ENCODE measurements around the gene ABCB10. TPM values are rescaled to one million over a fixed set of nuclear protein-coding genes. Genes with fewer than 3 reads are reported as not detected.
"Not testable (repeated sequence)": the region's sequence is repeated elsewhere in the genome, so short reads cannot be mapped to it uniquely, and the experiment has no call there.

Gene ABCB10
- total RNA-seq, 6 experiments from 2014 or later: 16.1 to 21.0 (median 18.4) TPM

GRCh38 chr1:229531326-229531725 is 27.2 kb downstream of the ABCB10 start:
- peaks cover 10% of the 10 kb centered on the region; the same call in 1 of the 2 replicates for H3K4me1 Mint-ChIP-seq (ENCODE audit: low read depth)
- H3K9me3 Mint-ChIP-seq: no peaks in the 10 kb centered on the region
- H3K27ac Mint-ChIP-seq: no peak overlapping the region
- DNase-seq: no peak
- no peaks in the 10 kb centered on the region for H3K27me3 Mint-ChIP-seq (ENCODE audit: insufficient read depth)
- peaks cover 33% of the 10 kb centered on the region for H3K36me3 Mint-ChIP-seq (ENCODE audit: low read depth)
- TF ChIP-seq CTCF (IDR thresholded peaks at IDR 0.05): no peak
- no peak overlapping the region for H3K4me3 Mint-ChIP-seq

GRCh38 chr1:229529639-229530038 is 28.9 kb downstream of the ABCB10 start:
- H3K36me3 Mint-ChIP-seq (ENCODE audit: low read depth): peaks cover 33% of the 10 kb centered on the region

GRCh38 chr1:229526695-229527094 is 31.8 kb downstream of the ABCB10 start:
- TF ChIP-seq CTCF (IDR thresholded peaks at IDR 0.05): no peak
- Mint-ChIP-seq H3K9me3 (no peaks in the 10 kb centered on the region), H3K36me3 (ENCODE audit: low read depth) (peaks cover 26% of the 10 kb centered on the region), H3K4me3 (no peak overlapping the region), H3K27me3 (ENCODE audit: insufficient read depth) (no peaks in the 10 kb centered on the region), H3K4me1 (ENCODE audit: low read depth) (peaks cover 15% of the 10 kb centered on the region; the same call in 1 of the 2 replicates), H3K27ac (no peak overlapping the region)
- DNase-seq: no peak

More at GRCh38 chr1:229529639-229530038, 28.9 kb downstream of the ABCB10 start:
- H3K4me1 Mint-ChIP-seq (ENCODE audit: low read depth): peaks cover 10% of the 10 kb centered on the region; the same call in 1 of the 2 replicates
- no peaks in the 10 kb centered on the region for H3K27me3 Mint-ChIP-seq (ENCODE audit: insufficient read depth)
- no peak for TF ChIP-seq CTCF (IDR thresholded peaks at IDR 0.05)
- H3K9me3 Mint-ChIP-seq: no peaks in the 10 kb centered on the region
- no peak overlapping the region for H3K27ac Mint-ChIP-seq
- no peak for DNase-seq
- H3K4me3 Mint-ChIP-seq: no peak overlapping the region

GRCh38 chr1:229523052-229523451 is 35.5 kb downstream of the ABCB10 start:
- Mint-ChIP-seq H3K27me3 (ENCODE audit: insufficient read depth) (no peaks in the 10 kb centered on the region), H3K4me3 (no peak overlapping the region), H3K4me1 (ENCODE audit: low read depth) (peaks cover 14% of the 10 kb centered on the region; the same call in 1 of the 2 replicates), H3K9me3 (no peaks in the 10 kb centered on the region), H3K27ac (no peak overlapping the region), H3K36me3 (ENCODE audit: low read depth) (peaks cover 18% of the 10 kb centered on the region)
- TF ChIP-seq CTCF (IDR thresholded peaks at IDR 0.05): no peak
- no peak for DNase-seq

GRCh38 chr1:229514578-229515275 is 43.8 kb downstream of the ABCB10 start:
- H3K9me3 Mint-ChIP-seq: no peaks in the 10 kb centered on the region

GRCh38 chr1:229511625-229512024 is 46.9 kb downstream of the ABCB10 start:
- H3K4me1 Mint-ChIP-seq (ENCODE audit: low read depth): peaks cover 25% of the 10 kb centered on the region

More at GRCh38 chr1:229514578-229515275, 43.8 kb downstream of the ABCB10 start:
- Mint-ChIP-seq H3K27ac (peak overlapping the region; percentile 14; the same call in 1 of the 2 replicates), H3K36me3 (ENCODE audit: low read depth) (no peaks in the 10 kb centered on the region), H3K27me3 (ENCODE audit: insufficient read depth) (no peaks in the 10 kb centered on the region), H3K4me3 (no peak overlapping the region), H3K4me1 (ENCODE audit: low read depth) (peaks cover 8% of the 10 kb centered on the region)
- peak; percentile 86 for TF ChIP-seq CTCF (IDR thresholded peaks at IDR 0.05)
- peak; percentile 81 for DNase-seq

GRCh38 chr1:229511201-229511600 is 47.3 kb downstream of the ABCB10 start:
- H3K4me1 Mint-ChIP-seq (ENCODE audit: low read depth): peaks cover 27% of the 10 kb centered on the region
- not testable (repeated sequence) for H3K4me3 Mint-ChIP-seq; H3K36me3 Mint-ChIP-seq (ENCODE audit: low read depth); H3K9me3 Mint-ChIP-seq; DNase-seq; H3K27ac Mint-ChIP-seq; H3K27me3 Mint-ChIP-seq (ENCODE audit: insufficient read depth)

More at GRCh38 chr1:229511625-229512024, 46.9 kb downstream of the ABCB10 start:
- H3K4me3 Mint-ChIP-seq; H3K36me3 Mint-ChIP-seq (ENCODE audit: low read depth); DNase-seq; H3K27ac Mint-ChIP-seq; H3K27me3 Mint-ChIP-seq (ENCODE audit: insufficient read depth); H3K9me3 Mint-ChIP-seq: not testable (repeated sequence)

Data from HFFc6 (cell line).